GM18502 (cell line): ENCODE results near the gene EPHB1.
"Not testable (repeated sequence)": the region's sequence is repeated elsewhere in the genome, so short reads cannot be mapped to it uniquely, and the experiment has no call there.

Experiments
- ATAC-seq: cut with Tn5 transposase; IDR thresholded peaks from one replicate; pipeline ENCODE4 v1.9.1; 2021; ENCODE audit warnings: mild to moderate bottlenecking; ENCODE audit not compliant: unreplicated experiment, poor library complexity

Gene EPHB1

GRCh38 chr3:135218304-135218703, 423.2 kb downstream of the EPHB1 start:
- ATAC-seq, result peak; percentile 58

GRCh38 chr3:135218782-135219181, 423.7 kb downstream of the EPHB1 start:
- ATAC-seq, result no peak

GRCh38 chr3:135224815-135225362, 429.8 kb downstream of the EPHB1 start:
- no peak for ATAC-seq

- peak; percentile 75 for ATAC-seq
Measured at GRCh38 chr3:135226057-135226456, 431.0 kb downstream of the EPHB1 start.

- no peak for ATAC-seq
Measured at GRCh38 chr3:135228201-135228600, 433.1 kb downstream of the EPHB1 start.

- ATAC-seq, result no peak
Measured at GRCh38 chr3:135229018-135229495, 434.0 kb downstream of the EPHB1 start.

GRCh38 chr3:135231737-135232136, 436.7 kb downstream of the EPHB1 start:
- ATAC-seq, result no peak

GRCh38 chr3:135232226-135232625, 437.2 kb downstream of the EPHB1 start:
- no peak for ATAC-seq

GRCh38 chr3:135233476-135233875, 438.4 kb downstream of the EPHB1 start:
- not testable (repeated sequence) for ATAC-seq

- no peak for ATAC-seq
Measured at GRCh38 chr3:135235541-135235940, 440.5 kb downstream of the EPHB1 start.

- no peak for ATAC-seq
Measured at GRCh38 chr3:135237371-135238143, 442.5 kb downstream of the EPHB1 start.

- no peak for ATAC-seq
Measured at GRCh38 chr3:135238236-135238830, 443.3 kb downstream of the EPHB1 start.

- no peak for ATAC-seq
Measured at GRCh38 chr3:135238871-135239614, 444.0 kb downstream of the EPHB1 start.

- no peak for ATAC-seq
Measured at GRCh38 chr3:135239615-135239884, 444.5 kb downstream of the EPHB1 start.

GRCh38 chr3:135240426-135240825, 445.4 kb downstream of the EPHB1 start:
- ATAC-seq, result no peak

- no peak for ATAC-seq
Measured at GRCh38 chr3:135242285-135242684, 447.2 kb downstream of the EPHB1 start.

- ATAC-seq, result no peak
Measured at GRCh38 chr3:135243616-135244015, 448.6 kb downstream of the EPHB1 start.

- no peak for ATAC-seq
Measured at GRCh38 chr3:135246027-135246426, 451.0 kb downstream of the EPHB1 start.

- no peak for ATAC-seq
Measured at GRCh38 chr3:135248213-135248612, 453.2 kb downstream of the EPHB1 start.

GRCh38 chr3:135249186-135249585, 454.1 kb downstream of the EPHB1 start:
- no peak for ATAC-seq

- no peak for ATAC-seq
Measured at GRCh38 chr3:135258916-135259315, 463.9 kb downstream of the EPHB1 start.
